Suppressor macrophage (primary cell): Measurements from ENCODE around the gene SST.

Source experiments
- DNase-seq, 4 experiments: peaks; one replicate each; pipeline ENCODE4 v3.0.0-alpha.2; 2020 to 2022
- total RNA-seq, 17 experiments: gene quantifications; one replicate each; lab custom pipeline; 2026; ENCODE audit warnings: mixed read lengths in 6 of 17, inconsistent platforms in 3 of 17; lab: John Stamatoyannopoulos, UW

SST gene
- 0 to 0.55 (median 0) reads per million in 17 experiments for total RNA-seq

DNA sequence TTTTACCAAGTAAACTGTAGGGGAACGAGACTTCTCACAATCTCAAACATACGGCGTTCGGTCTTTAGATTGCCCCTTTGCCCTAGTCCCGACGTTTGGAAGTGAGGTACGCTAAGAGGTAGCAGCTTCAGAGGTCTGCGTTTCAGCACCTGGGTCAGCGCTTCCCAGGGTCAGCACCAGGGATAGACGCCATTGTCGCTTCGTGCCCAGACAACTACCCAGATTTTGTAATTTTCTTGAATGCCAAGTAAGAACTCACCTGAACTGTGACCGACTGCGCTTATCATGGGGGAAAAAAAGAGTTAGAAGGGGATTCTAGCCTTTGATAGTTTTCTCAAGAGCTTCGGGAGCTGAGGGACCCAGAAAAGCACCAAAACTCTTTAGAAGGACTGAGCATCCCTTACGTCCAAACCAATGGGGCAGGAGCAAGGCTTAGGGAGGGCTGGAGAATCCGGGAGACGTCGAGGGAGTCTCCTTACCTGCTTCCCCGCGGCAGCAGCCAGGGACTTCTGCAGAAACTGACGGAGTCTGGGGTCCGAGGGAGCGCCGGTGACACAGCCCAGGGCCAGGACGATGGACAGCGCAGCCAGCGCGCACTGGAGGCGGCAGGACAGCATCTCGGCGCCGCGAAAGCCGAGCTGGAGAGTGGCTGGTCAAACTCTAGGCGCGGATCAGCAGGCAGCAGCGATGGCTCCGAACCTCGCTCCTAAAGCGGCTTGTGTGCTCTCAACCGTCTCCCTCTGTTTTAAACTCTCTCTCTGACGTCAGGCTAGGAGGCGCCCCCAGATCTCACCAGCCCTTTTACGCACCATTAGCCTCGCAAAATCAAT, at the start of gene SST:
TSS of gene SST (minus strand) at position 720 of the 830 bp plus-strand sequence. CDS start at position 617, 103 bp downstream.
- DNase-seq, result peak; percentile 32 to 60 (median 44)

GRCh38 chr3:187719628-187720336, 49.6 kb upstream of the SST start:
- DNase-seq, result no peak

DNA sequence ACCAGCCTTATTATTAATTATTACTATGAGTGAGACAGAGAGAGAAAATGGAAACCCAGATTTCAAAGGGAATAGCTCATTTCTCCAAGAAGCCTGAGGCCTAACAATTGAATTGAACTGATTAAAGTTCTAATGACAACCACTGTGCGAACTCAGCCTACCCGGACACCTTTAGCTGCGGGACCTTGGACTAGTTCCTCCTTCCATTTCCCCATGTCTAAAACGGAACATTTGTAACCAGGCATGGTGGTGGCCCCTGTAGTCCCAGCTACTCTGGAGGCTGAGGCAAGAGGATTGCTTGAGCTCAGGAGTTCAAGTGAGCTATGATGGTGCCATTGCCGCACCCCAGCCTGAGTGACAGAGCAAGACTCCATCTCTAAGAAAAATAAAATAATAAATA, 48.6 kb upstream of the SST start:
- peak; percentile 3 to 43 (median 32) for DNase-seq

DNA sequence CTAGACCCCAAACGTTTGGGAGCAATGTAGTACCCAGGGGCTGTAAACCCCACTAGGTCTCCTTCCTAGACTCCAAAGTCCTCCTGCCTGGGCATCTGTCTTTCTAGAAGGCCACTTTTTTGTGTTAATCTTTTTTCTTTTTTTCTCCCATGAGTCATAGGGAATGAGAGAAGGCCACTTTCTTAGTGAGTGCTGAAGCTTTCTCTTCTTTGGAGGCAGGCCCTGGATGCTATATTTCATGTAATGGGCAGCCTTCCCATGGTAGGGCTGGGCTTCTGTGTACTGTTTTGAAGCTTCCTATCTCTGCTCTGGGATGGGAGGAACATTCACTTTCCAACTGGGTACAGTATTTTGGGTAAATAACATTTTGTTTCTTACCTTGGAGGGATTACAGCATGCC, 47.4 kb upstream of the SST start:
- DNase-seq, result no peak

DNA sequence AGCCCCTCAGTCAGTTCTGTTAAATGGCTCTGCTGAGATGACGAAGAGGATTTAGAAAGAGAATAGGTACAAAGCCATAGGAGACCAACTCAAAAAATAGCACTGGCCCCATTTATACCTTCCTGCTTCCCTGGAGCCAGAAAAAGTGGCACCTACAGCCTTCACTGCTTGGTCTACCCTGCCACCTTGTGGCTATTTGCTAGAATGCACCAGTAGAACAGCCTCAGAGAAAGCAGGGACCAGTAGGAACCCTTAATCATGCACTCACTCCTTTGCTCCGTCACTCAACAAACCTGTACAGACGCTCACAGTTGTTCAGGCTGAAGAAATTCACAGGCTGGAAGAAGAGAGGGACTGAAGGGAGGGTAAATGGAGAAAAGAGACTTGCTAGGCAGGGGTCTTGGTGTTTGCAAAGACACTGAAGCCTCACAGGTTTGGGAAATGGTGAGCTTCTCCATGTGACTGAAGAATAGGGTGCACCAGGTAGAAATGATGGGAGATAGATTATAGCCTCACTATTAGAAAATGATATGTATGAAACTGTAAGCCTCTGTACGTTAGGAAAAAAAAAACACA, 44.3 kb upstream of the SST start:
- DNase-seq, result peak; percentile 81 to 88 (median 84)

DNA sequence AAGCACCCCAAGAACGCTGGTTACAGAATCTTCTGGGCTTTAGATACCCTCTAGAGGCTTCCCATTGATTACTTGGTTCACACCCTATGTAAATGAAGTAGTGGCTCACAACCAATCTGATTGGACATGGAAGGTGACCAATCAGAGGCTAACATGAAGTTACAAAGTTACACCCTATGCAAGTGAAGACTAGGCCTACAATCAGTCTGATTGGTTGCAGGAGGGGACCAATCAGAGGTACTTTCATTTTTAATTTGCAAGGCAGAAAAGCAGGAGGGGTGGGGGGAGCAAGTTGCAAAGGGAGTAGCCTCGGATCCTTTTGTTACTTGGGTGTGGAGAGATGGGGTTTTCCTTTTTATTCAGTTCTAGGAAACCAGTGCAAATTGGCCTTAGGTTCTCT, 43.3 kb upstream of the SST start:
- peak in 2 of 4 experiments; percentile 12 to 26 for DNase-seq

DNA sequence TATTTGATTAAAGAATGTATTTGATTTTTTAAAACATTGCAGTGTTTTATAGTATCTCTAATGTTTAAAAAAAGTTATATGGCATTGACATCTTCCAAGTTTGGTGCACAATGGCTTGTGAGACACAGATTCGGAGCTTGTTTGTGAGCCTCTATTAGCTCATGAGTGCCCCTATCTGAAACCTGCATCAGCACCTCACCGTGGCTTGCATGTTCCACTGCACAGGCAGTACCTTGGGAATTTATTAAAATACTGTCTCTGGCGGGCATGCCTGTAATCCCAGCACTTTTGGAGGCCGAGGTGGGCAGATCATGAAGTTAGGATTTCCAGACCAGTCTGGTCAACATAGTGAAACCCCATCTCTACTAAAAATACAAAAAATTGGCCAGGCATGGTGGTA, 39.0 kb upstream of the SST start:
- no peak for DNase-seq

DNA sequence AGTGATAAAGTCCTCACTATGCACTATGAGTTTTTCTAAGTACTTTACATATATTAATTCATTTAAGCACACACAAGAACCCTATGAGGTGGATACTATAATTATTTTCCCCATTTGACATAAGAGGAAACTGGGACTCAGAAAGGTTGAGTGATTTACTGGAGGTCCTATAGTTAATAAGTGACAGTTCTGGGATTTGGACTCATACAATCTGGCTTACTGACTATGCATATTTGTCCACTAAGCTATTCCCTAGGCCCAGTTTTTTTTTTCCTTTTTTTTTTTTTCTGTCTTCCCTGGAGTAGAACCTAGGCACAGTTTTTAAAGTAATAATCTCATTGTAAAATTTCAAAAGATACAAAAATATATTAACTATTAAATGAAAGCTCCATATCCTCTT, 38.5 kb upstream of the SST start:
- no peak for DNase-seq

DNA sequence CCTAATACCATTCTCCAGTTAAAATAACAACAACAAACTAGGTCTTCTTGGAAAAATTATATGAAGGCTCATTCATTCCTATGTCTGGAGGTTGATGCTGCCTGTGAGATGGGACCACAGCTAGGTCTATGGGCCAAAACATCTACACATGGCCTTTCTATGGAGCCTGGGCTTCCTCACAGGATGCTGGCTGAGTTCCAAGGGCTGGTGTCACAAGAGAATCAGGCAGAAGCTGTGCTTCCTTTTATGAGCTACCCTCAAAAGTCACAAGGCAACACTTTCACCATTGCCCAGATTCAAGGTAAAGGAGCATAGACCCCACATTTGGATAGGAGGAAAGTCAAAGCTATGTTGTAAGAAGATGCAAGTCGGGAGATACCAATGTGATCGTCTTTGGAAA, 36.8 kb upstream of the SST start:
- DNase-seq, result peak; percentile 89 to 97 (median 90)

- DNase-seq, result no peak
Observed at GRCh38 chr3:187705164-187705563, 35.0 kb upstream of the SST start.

- DNase-seq, result no peak
Observed at GRCh38 chr3:187702507-187703033, 32.4 kb upstream of the SST start, which contains the start of gene RTP2. Gene RTP2, minus strand, starts transcription at chr3:187702557. Its CDS starts 429 bp downstream, at chr3:187702128.

DNA sequence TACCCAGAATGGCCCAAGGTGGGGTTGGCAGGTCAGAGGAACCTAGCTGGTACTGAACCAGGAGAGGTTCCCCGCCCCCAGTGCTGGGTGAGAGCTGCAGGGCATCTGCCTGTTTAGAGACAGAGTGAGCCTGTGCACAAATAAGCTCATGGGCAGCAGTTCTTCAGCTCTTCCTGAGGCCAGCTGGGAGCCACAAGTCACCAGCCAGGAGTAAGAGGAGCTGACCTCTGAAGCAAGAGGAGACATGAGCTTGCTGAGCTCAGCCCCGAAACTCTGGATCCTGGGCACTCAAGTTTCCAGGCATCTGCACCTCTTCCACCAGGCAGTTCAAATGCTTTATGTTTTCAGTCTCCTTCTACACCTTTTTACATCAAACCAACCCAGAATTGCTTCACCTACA, 30.1 kb upstream of the SST start:
- DNase-seq, result no peak

DNA sequence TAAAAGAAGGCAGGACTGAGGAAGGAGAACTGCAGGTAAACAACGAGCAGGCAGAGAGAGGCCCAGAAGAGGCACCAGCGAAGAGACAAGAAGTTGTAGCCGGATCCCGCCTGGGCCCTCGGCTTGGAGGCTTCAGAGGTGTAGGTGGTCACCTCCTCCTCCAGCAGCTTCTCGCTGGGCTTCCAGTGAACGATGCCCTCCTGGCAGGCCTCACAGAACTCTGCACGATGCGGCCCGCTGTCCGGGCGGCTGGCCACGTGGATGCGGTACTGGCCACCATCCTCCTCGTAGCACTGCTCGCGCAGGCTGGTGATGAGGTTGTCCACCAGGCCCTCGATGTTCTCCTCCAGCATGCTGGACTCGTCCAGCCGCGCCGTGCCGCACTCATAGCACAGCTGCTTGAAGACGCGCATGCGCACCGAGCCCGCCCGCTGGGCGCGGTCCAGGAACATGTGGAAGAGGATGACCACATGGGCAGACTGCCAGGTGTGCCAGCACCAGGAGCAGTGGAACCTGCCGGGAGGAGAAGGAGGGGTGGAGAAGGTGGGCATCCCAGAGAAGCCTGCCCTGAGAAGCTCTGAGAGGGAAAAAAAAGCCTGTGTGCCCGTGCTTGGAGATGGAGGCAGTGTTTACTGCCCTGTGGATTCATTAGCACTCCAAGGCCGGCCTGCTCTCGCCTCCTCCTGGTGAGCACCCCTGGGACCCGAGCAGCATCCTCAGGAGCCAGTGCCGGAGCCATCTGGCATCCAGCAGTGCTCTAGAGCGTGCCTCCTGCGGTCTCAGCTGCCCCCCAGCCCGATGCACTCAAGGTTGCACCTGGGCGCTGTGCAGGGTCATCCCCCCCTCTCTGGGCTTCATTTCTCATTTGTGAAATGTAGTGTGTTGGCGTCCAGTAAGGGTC, 28.6 kb upstream of the SST start:
- DNase-seq, result no peak

DNA sequence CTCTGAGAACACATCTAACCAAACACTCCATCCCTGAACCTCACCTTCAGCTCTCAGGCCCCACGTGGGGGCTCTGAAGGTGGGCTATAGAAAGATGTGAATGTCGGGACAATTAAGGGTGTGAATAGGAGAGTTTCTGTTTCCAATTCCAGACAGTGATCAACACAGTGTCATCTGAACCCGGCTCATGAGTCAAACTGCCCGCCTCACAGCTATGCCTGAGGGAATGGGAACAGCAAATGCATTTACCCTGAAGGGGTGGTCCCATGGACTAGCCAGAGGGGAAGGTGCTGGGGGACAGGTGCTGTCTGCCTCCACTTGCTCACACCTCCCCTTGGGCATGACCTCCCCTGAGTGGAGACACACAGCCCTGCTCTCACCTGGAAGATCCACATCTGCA, 25.8 kb upstream of the SST start:
- DNase-seq, result no peak

GRCh38 chr3:187695449-187695848, 25.3 kb upstream of the SST start:
- no peak for DNase-seq

GRCh38 chr3:187694801-187695200, 24.6 kb upstream of the SST start:
- DNase-seq, result no peak

- DNase-seq, result no peak
Observed at GRCh38 chr3:187693431-187693830, 23.2 kb upstream of the SST start.

GRCh38 chr3:187689984-187690383, 19.8 kb upstream of the SST start:
- DNase-seq, result no peak

DNA sequence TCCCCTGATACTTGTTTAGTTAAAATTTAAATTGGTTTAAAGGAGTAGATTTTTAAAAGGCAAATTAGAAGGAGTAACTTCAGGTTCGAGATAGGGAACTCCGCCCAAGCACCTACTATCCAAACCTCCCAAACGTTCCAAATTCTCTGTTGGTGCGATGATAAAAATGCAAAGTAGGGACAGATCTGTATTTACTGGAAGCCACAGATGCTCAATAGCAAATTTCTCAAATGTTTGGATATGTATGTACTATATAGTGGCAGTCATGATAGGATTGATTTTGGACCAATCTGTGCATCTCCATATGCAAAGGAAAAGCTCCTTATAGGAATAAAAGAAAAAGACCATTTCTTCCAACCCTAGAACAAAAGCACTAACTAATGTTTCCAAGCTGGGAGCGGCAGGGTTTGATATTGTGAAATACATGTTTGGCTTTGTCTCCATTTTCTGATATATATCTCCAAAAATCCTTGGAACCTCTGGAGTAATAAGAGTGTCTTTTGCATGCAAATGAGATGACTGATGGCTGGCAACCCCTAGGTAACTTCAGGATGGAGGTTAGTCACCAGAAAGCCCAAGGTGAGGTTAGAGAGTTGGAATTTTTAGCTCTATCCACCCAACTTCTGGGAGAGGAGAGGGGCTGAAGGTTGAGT, 16.6 kb upstream of the SST start:
- no peak for DNase-seq

DNA sequence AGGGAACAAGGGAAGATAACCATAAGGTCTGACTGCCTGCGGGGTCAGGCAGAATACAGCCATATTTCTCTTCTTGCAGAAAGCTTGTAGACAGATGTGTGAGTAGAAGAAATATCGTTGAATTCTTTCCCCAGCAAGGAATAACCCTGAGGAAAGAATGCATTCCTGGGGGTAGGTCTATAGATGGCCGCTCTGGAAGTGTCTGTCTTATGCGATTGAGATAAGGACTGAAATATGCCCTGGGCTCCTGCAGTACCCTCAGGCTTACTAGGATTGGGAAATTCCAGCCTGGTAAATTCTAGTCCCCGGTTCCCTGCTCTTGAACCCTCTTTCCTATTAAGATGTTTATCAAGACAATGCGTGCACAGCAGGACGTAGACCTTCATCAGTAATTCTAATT, 15.8 kb upstream of the SST start:
- DNase-seq, result no peak

DNA sequence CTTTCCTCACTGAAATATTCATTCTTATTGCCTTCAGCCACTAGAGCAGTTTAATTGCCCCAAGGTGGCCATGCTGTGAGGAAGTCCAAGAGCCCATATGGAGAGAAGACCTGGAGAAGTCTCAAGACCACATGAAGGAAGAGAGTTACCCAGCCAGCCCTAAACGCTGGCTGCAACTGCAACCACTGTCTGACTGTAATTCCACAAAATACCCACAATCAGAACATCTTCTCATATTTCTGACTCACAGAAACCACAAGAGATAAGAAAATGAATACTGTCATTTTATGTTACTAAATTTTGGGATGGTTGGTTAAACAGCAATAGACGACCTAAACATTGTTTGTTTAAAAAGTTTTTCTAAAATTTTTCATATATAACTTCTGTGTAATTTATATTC, 14.7 kb upstream of the SST start:
- DNase-seq, result no peak

- no peak for DNase-seq
Observed at GRCh38 chr3:187684444-187684843, 14.2 kb upstream of the SST start.
